HepG2 (cell line): ENCODE results near the gene MISP3. TPM values are rescaled to one million over a fixed set of nuclear protein-coding genes. Genes with fewer than 3 reads are reported as not detected.

ENCODE experiments used
- CC2D1A ChIP-seq: sonication (generic); formaldehyde crosslinking; IDR thresholded peaks from 2 replicates; pipeline ENCODE4 v1.8.1; 2023; ENCODE audit warnings: mild to moderate bottlenecking, missing genetic modification reagents
- CEBPB ChIP-seq: IDR thresholded peaks from 2 replicates; pipeline ENCODE4 v1.6.1; 2011; ENCODE audit warnings: low read depth, low read length, improper control_type of control experiment, borderline replicate concordance
- GABPB1 ChIP-seq: IDR thresholded peaks from 2 replicates; pipeline ENCODE4 v1.6.1; 2016; ENCODE audit warnings: mild to moderate bottlenecking, missing genetic modification reagents, moderate library complexity, missing compliant biosample characterization
- KIAA2018 ChIP-seq: sonication (generic); formaldehyde crosslinking; IDR thresholded peaks from 2 replicates; pipeline ENCODE4 v1.5.0; 2020; ENCODE audit warnings: mild to moderate bottlenecking, missing genetic modification reagents, borderline replicate concordance
- RBFOX2 ChIP-seq: fragments of 200-400 bp; formaldehyde crosslinking; IDR thresholded peaks from 2 replicates; pipeline ENCODE4 v1.6.1; 2017; ENCODE audit warnings: low read depth, mild to moderate bottlenecking, low read length
- REXO4 ChIP-seq: sonication (generic); formaldehyde crosslinking; IDR thresholded peaks from 2 replicates; pipeline ENCODE4 v1.8.0; 2022; ENCODE audit warnings: missing genetic modification reagents, mild to moderate bottlenecking, borderline replicate concordance
- RNF2 ChIP-seq: fragments of 450-650 bp; conservative IDR thresholded peaks from 2 replicates; pipeline ENCODE4 v1.6.1; 2016; ENCODE audit warnings: low read depth
- SETDB1 ChIP-seq: sonication (generic); formaldehyde crosslinking; IDR thresholded peaks from 2 replicates; pipeline ENCODE4 v1.5.1; 2020; ENCODE audit warnings: missing genetic modification reagents, mild to moderate bottlenecking, borderline replicate concordance
- TGIF2 ChIP-seq: IDR thresholded peaks from 2 replicates; pipeline ENCODE4 v1.6.1; 2016; ENCODE audit warnings: control low read depth, missing compliant biosample characterization
- ZBTB39 ChIP-seq: sonication (generic); formaldehyde crosslinking; IDR thresholded peaks from 2 replicates; pipeline ENCODE4 v1.5.0; 2020; ENCODE audit warnings: missing genetic modification reagents
- ZEB1 ChIP-seq: IDR thresholded peaks from 2 replicates; pipeline ENCODE4 v1.6.1; 2012; ENCODE audit warnings: mild to moderate bottlenecking, low read depth, inconsistent platforms; ENCODE audit not compliant: insufficient replicate concordance
- ZFP90 ChIP-seq: sonication (generic); formaldehyde crosslinking; IDR thresholded peaks from 2 replicates; pipeline ENCODE4 v1.8.0; 2022; ENCODE audit warnings: missing genetic modification reagents, mild to moderate bottlenecking, inconsistent platforms, borderline replicate concordance
- ZNF251 ChIP-seq: sonication (generic); formaldehyde crosslinking; IDR thresholded peaks from 2 replicates; pipeline ENCODE4 v1.9.0; 2021; ENCODE audit warnings: mild to moderate bottlenecking, missing genetic modification reagents
- ZNF569 ChIP-seq: sonication (generic); formaldehyde crosslinking; IDR thresholded peaks from 2 replicates; pipeline ENCODE4 v1.5.0; 2020; ENCODE audit warnings: mild to moderate bottlenecking, missing genetic modification reagents, moderate library complexity, borderline replicate concordance
- ZNF615 ChIP-seq: sonication (generic); formaldehyde crosslinking; IDR thresholded peaks from 2 replicates; pipeline ENCODE4 v1.5.0; 2020; ENCODE audit warnings: mild to moderate bottlenecking, missing genetic modification reagents, borderline replicate concordance
- ZNF703 ChIP-seq: sonication (generic); formaldehyde crosslinking; IDR thresholded peaks from 2 replicates; pipeline ENCODE4 v1.5.1; 2020; ENCODE audit warnings: missing genetic modification reagents, mild to moderate bottlenecking, moderate library complexity, borderline replicate concordance
- ZNF775 ChIP-seq: sonication (generic); formaldehyde crosslinking; IDR thresholded peaks from 2 replicates; pipeline ENCODE4 v1.4.0; 2020; ENCODE audit warnings: missing genetic modification reagents, mild to moderate bottlenecking, moderate library complexity, borderline replicate concordance
- ZSCAN30 ChIP-seq: sonication (generic); formaldehyde crosslinking; IDR thresholded peaks from 2 replicates; pipeline ENCODE4 v1.5.0; 2020; ENCODE audit warnings: mild to moderate bottlenecking, missing genetic modification reagents
- polyA plus RNA-seq, 8 experiments: library from polyadenylated mRNA; depleted of rRNA in 3 of 8; stranded (reverse) in 7 of 8; unstranded in 1 of 8; fragments of >200 nt; fragmentation: Illumina TruSeq in 4 of 8; extraction: Trizol in 4 of 8; gene quantifications; 2 replicates each; pipeline versions ENCODE4 v1.2.1 to v1.2.3, GENCODE V29; 2011 to 2016; ENCODE audit warnings: low read depth in 4 of 8, missing spikeins in 1 of 8, mixed read lengths in 1 of 8; ENCODE audit not compliant: insufficient read depth in 1 of 8
- total RNA-seq, 5 experiments: library from RNA; depleted of rRNA; stranded (reverse); fragments of >200 nt; fragmentation: Illumina TruSeq; extraction: Trizol; gene quantifications; 2 replicates each; pipeline ENCODE4 v1.2.3, GENCODE V29; 2016; ENCODE audit warnings: low read depth in 1 of 5

Gene MISP3
- total and polyA plus RNA-seq, 2 of the 13 experiments (the other 11 are each of a cell fraction or from before 2014, with no cell fraction given) = 2.5 to 5.4 TPM

DNA sequence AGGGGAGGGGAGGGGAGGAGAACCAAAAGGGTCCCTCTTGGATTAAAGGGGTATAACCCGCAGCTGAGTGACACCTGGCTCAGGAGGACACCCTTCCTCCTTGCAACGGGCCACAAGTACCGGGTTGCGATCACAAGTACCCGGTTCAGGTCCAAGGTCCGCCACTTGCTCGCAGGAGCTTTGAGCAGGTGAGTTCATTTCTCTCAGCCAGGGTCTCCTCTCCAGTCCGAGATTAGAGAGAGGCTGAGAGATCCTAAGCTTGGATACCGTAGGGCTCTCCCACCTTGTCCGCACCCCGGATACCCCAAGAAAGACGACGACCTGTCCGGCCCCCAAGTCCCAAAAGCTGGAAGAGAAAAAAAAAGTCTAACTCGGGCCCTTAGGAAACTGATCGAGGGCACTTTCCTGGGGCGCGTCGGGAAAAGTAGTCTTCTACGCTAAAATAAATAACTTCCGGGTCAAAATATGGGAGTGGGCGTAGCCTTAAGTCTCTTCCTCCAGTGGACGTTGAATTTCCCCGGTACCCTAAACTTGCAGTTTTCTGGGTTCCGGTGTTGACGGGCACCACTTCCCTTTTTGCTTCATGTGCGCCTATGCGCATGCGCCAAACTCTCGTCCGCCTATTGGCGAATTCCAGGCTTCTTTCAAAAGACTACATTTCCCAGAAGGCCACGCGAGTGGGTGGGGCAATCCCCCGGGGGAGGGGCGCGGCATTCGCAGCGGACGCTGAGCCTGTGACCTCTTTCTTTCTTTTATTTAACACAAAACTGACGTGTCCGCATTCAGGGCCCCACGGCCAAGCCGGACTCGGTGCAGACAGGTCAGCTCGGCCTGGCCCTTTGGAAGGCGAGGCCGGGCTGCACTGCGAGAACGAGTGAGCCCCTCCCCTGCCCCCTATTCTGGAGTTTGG lies 8.6 kb downstream of the MISP3 start (continued):
- TF ChIP-seq ZBTB39 (CRISPR knock-in tag) (no peak), ZNF251 (no peak), CC2D1A (no peak), ZFP90 (CRISPR knock-in tag) (no peak; the same call in 1 of the 2 replicates), ZNF569 (CRISPR knock-in tag) (no peak), RNF2 (no peak), SETDB1 (CRISPR knock-in tag) (no peak), REXO4 (CRISPR knock-in tag) (no peak), GABPB1 (CRISPR knock-in tag) (peak; percentile 97), ZNF615 (CRISPR knock-in tag) (peak; percentile 86; the same call in 1 of the 2 replicates), KIAA2018 (CRISPR knock-in tag) (no peak; the same call in 1 of the 2 replicates), ZEB1 (no peak), ZNF703 (CRISPR knock-in tag) (no peak), CEBPB (peak; percentile 75; the same call in 1 of the 2 replicates), ZNF775 (no peak), RBFOX2 (peak; percentile 91), TGIF2 (CRISPR knock-in tag) (peak; percentile 29; the same call in 1 of the 2 replicates), ZSCAN30 (CRISPR knock-in tag) (no peak)
